ENCODE measurements around the gene ACTA2. TPM values are rescaled to one million over a fixed set of nuclear protein-coding genes. Genes with fewer than 3 reads are reported as not detected.

Gene ACTA2
- polyA plus RNA-seq, 1 of the 3 experiments (the other 2 are of a cell fraction): 130 TPM

DNA sequence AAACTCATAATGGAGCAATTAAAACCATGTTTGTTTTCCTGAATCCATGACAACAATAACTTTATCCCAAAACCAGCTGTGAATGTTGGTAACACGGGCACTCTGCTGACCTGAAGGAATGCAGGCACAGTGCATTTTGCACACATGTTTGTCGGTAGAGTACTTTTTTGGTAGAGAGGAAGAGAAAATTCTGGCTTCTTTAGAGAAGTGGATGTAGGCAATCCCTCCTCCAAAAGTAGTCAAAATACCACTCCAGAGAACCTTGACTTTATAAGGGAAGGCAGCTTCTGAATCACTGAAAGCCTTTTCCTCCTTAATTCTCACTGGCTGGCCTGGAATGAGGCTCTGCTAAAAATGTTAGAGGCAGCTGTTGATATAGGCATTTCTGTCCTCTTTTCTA lies 15.8 kb upstream of the ACTA2 start:
- Histone ChIP-seq H3K27me3 (ENCODE audit: insufficient read depth) (no peaks in the 10 kb centered on the region), H3K27ac (ENCODE audit: low read depth in 2 of 2, low read length in 1 of 2) (no peak overlapping the region), H3K4me1 (ENCODE audit: control insufficient read depth in 1 of 2, insufficient read depth in 2 of 2, low read depth in 1 of 2, low read length in 1 of 2) (peaks cover 0 to 6% of the 10 kb centered on the region in 2 experiments; a peak in 1 of 4 replicates), H3K4me3 (ENCODE audit: low read depth in 2 of 2, low read length in 1 of 2) (no peak overlapping the region), H3K9me3 (no peaks in the 10 kb centered on the region), H3K9ac (no peak overlapping the region), H3K9me2 (no peaks in the 10 kb centered on the region), H4K20me1 (ENCODE audit: insufficient read depth) (no peaks in the 10 kb centered on the region), H3F3A (replicated peaks; ENCODE audit: insufficient read depth) (no peaks in the 10 kb centered on the region), H2AFZ (ENCODE audit: low read depth) (no peak overlapping the region), H3K4me2 (no peak overlapping the region), H3K36me3 (replicated peaks in 1 of 2; ENCODE audit: control insufficient read depth in 1 of 2, insufficient read depth in 2 of 2, low read length in 1 of 2) (no peaks in the 10 kb centered on the region), H3K79me2 (ENCODE audit: insufficient read depth) (no peaks in the 10 kb centered on the region)
- no peak for DNase-seq
- TF ChIP-seq, protein P1, sequence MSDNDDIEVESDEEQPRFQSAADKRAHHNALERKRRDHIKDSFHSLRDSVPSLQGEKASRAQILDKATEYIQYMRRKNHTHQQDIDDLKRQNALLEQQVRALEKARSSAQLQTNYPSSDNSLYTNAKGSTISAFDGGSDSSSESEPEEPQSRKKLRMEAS (IDR thresholded peaks at IDR 0.05; ENCODE audit: low read depth): no peak
- TF ChIP-seq MXI1 (IDR thresholded peaks at IDR 0.05; ENCODE audit: low read depth, low read length): no peak
- no peak for TF ChIP-seq YY1 (IDR thresholded peaks at IDR 0.05; ENCODE audit: low read depth)
- no peak for TF ChIP-seq FOSL2 (IDR thresholded peaks at IDR 0.05; ENCODE audit: borderline replicate concordance, low read depth)
- TF ChIP-seq MEF2A (IDR thresholded peaks at IDR 0.05; ENCODE audit: borderline replicate concordance, low read depth): no peak
- no peak for TF ChIP-seq GATA2 (CRISPR knock-in tag; IDR thresholded peaks at IDR 0.05)
- no peak for TF ChIP-seq RAD21 (IDR thresholded peaks at IDR 0.05; ENCODE audit: low read length)
- no peak for TF ChIP-seq TEAD4 (IDR thresholded peaks at IDR 0.05; ENCODE audit: borderline replicate concordance, insufficient read depth)
- TF ChIP-seq FOXM1 (IDR thresholded peaks at IDR 0.05; ENCODE audit: low read depth): no peak
- TF ChIP-seq JUND (IDR thresholded peaks at IDR 0.05): no peak
- TF ChIP-seq ELF1 (IDR thresholded peaks at IDR 0.05): no peak
- TF ChIP-seq EZH2phosphoT487 (IDR thresholded peaks at IDR 0.05; ENCODE audit: borderline replicate concordance, low read depth): no peak
- no peak for TF ChIP-seq NFIC (IDR thresholded peaks at IDR 0.05; ENCODE audit: borderline replicate concordance)
- no peak for TF ChIP-seq RCOR1 (IDR thresholded peaks at IDR 0.05; ENCODE audit: low read length)
- TF ChIP-seq RXRA (IDR thresholded peaks at IDR 0.05; ENCODE audit: borderline replicate concordance, low read depth): no peak
- no peak for TF ChIP-seq SMC3 (IDR thresholded peaks at IDR 0.05; ENCODE audit: low read depth, low read length)
- POLR2A ChIA-PET: no interaction called here
- 93% methylated on average over 2 of the region's 2 CpGs for WGBS (ENCODE audit: low lambda C conversion rate)
- CTCF ChIA-PET: interaction anchor here (1.5 to 2.8 kb wide), 3 partner anchors 12 to 19 kb away, joined by 3 to 14 read pairs (median 4); no protein-coding TSS in a partner anchor

DNA sequence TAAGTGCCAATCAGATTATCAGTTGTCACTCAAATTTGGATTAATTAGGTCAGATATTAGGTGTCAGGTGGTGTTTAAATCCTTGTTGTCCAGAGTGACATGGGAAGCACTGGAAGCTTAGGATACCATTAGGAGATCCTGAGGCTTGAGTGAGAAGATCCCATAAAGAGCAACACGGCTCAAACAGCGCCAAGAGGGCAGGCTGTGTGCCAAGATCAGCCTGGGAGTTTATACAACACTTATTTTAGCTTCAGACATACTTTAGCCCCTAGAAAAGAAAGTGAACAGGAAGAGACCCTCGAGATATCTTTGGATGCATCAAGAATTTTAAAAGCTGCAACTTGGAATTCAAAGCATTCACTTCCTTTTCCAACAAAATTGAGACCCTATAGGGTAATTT lies 14.2 kb upstream of the ACTA2 start:
- H3K9me2 ChIP-seq: no peaks in the 10 kb centered on the region
- H3K4me2 ChIP-seq: no peak overlapping the region
- DNase-seq: no peak
- CTCF ChIA-PET: no interaction called here
- no peak overlapping the region for H2AFZ ChIP-seq (ENCODE audit: low read depth)
- no peaks in the 10 kb centered on the region for H3K9me3 ChIP-seq
- POLR2A ChIA-PET: no interaction called here
- H3F3A ChIP-seq (replicated peaks; ENCODE audit: insufficient read depth): no peaks in the 10 kb centered on the region
- H4K20me1 ChIP-seq (ENCODE audit: insufficient read depth): no peaks in the 10 kb centered on the region
- no peak overlapping the region for H3K4me3 ChIP-seq (ENCODE audit: low read depth in 2 of 2, low read length in 1 of 2)
- WGBS (ENCODE audit: low lambda C conversion rate): 65% methylated on average over 3 of the region's 3 CpGs
- peaks cover 0 to 6% of the 10 kb centered on the region in 2 experiments; a peak in 1 of 4 replicates for H3K4me1 ChIP-seq (ENCODE audit: control insufficient read depth in 1 of 2, insufficient read depth in 2 of 2, low read depth in 1 of 2, low read length in 1 of 2)
- no peak overlapping the region for H3K9ac ChIP-seq
- no peaks in the 10 kb centered on the region for H3K36me3 ChIP-seq (replicated peaks in 1 of 2; ENCODE audit: control insufficient read depth in 1 of 2, insufficient read depth in 2 of 2, low read length in 1 of 2)
- H3K27me3 ChIP-seq (ENCODE audit: insufficient read depth): no peaks in the 10 kb centered on the region
- H3K79me2 ChIP-seq (ENCODE audit: insufficient read depth): no peaks in the 10 kb centered on the region
- no peak overlapping the region for H3K27ac ChIP-seq (ENCODE audit: low read depth in 2 of 2, low read length in 1 of 2)
- TF ChIP-seq TAF1 (IDR thresholded peaks at IDR 0.05; ENCODE audit: borderline replicate concordance, low read depth, low read length) (no peak), RAD21 (IDR thresholded peaks at IDR 0.05; ENCODE audit: low read length) (no peak), POLR2AphosphoS5 (IDR thresholded peaks at IDR 0.05; ENCODE audit: low read depth, low read length) (no peak), MEF2A (IDR thresholded peaks at IDR 0.05; ENCODE audit: borderline replicate concordance, low read depth) (no peak), GABPA (IDR thresholded peaks at IDR 0.05; ENCODE audit: low read depth) (no peak), NRF1 (IDR thresholded peaks at IDR 0.05; ENCODE audit: low read depth, low read length) (no peak), EP300 (IDR thresholded peaks at IDR 0.05; ENCODE audit: borderline replicate concordance in 1 of 2, low read depth in 1 of 2, low read length in 1 of 2) (no peak), SMC3 (IDR thresholded peaks at IDR 0.05; ENCODE audit: low read depth, low read length) (no peak), FOXJ3 (CRISPR knock-in tag; IDR thresholded peaks at IDR 0.05) (no peak), GATA2 (CRISPR knock-in tag; IDR thresholded peaks at IDR 0.05) (no peak), TEAD4 (IDR thresholded peaks at IDR 0.05; ENCODE audit: borderline replicate concordance, insufficient read depth) (no peak), CHD2 (IDR thresholded peaks at IDR 0.05; ENCODE audit: low read length, partially characterized antibody) (no peak), RFX5 (IDR thresholded peaks at IDR 0.05; ENCODE audit: low read length) (no peak), YY1 (IDR thresholded peaks at IDR 0.05; ENCODE audit: low read depth) (no peak)
- TF ChIP-seq, protein P2, sequence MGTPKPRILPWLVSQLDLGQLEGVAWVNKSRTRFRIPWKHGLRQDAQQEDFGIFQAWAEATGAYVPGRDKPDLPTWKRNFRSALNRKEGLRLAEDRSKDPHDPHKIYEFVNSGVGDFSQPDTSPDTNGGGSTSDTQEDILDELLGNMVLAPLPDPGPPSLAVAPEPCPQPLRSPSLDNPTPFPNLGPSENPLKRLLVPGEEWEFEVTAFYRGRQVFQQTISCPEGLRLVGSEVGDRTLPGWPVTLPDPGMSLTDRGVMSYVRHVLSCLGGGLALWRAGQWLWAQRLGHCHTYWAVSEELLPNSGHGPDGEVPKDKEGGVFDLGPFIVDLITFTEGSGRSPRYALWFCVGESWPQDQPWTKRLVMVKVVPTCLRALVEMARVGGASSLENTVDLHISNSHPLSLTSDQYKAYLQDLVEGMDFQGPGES (IDR thresholded peaks at IDR 0.05; ENCODE audit: low read depth, low read length): no peak
- TF ChIP-seq, protein P3, sequence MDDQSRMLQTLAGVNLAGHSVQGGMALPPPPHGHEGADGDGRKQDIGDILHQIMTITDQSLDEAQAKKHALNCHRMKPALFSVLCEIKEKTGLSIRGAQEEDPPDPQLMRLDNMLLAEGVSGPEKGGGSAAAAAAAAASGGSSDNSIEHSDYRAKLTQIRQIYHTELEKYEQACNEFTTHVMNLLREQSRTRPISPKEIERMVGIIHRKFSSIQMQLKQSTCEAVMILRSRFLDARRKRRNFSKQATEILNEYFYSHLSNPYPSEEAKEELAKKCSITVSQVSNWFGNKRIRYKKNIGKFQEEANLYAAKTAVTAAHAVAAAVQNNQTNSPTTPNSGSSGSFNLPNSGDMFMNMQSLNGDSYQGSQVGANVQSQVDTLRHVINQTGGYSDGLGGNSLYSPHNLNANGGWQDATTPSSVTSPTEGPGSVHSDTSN (IDR thresholded peaks at IDR 0.05): no peak
- TF ChIP-seq, protein P4, sequence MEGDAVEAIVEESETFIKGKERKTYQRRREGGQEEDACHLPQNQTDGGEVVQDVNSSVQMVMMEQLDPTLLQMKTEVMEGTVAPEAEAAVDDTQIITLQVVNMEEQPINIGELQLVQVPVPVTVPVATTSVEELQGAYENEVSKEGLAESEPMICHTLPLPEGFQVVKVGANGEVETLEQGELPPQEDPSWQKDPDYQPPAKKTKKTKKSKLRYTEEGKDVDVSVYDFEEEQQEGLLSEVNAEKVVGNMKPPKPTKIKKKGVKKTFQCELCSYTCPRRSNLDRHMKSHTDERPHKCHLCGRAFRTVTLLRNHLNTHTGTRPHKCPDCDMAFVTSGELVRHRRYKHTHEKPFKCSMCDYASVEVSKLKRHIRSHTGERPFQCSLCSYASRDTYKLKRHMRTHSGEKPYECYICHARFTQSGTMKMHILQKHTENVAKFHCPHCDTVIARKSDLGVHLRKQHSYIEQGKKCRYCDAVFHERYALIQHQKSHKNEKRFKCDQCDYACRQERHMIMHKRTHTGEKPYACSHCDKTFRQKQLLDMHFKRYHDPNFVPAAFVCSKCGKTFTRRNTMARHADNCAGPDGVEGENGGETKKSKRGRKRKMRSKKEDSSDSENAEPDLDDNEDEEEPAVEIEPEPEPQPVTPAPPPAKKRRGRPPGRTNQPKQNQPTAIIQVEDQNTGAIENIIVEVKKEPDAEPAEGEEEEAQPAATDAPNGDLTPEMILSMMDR (IDR thresholded peaks at IDR 0.05): no peak

Data from SK-N-SH (cell line).